Measurements from ENCODE around the gene TRMT6.

The TRMT6 gene

GRCh38 chr20:5931411-5931810 lies 18.9 kb downstream of the TRMT6 start:
- Histone ChIP-seq H3K4me3 (ENCODE audit: low read depth, low read length) (no peak overlapping the region), H3K27me3 (replicated peaks) (no peaks in the 10 kb centered on the region), H3K27ac (no peak overlapping the region), H3K36me3 (replicated peaks) (no peaks in the 10 kb centered on the region)
- TF ChIP-seq, protein P1, sequence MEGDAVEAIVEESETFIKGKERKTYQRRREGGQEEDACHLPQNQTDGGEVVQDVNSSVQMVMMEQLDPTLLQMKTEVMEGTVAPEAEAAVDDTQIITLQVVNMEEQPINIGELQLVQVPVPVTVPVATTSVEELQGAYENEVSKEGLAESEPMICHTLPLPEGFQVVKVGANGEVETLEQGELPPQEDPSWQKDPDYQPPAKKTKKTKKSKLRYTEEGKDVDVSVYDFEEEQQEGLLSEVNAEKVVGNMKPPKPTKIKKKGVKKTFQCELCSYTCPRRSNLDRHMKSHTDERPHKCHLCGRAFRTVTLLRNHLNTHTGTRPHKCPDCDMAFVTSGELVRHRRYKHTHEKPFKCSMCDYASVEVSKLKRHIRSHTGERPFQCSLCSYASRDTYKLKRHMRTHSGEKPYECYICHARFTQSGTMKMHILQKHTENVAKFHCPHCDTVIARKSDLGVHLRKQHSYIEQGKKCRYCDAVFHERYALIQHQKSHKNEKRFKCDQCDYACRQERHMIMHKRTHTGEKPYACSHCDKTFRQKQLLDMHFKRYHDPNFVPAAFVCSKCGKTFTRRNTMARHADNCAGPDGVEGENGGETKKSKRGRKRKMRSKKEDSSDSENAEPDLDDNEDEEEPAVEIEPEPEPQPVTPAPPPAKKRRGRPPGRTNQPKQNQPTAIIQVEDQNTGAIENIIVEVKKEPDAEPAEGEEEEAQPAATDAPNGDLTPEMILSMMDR (IDR thresholded peaks at IDR 0.05; ENCODE audit: low read depth, low read length, missing control alignments): no peak
- no peak for DNase-seq
- in situ Hi-C loops (cut with HindIII; ENCODE audit: low pct_ligation_motif_present, low sequenced_read_pairs): no loop called here

- Histone ChIP-seq H3K4me3 (ENCODE audit: low read depth, low read length) (no peak overlapping the region), H3K36me3 (replicated peaks) (no peaks in the 10 kb centered on the region), H3K27me3 (replicated peaks) (no peaks in the 10 kb centered on the region), H3K27ac (no peak overlapping the region)
- in situ Hi-C loops (cut with HindIII; ENCODE audit: low pct_ligation_motif_present, low sequenced_read_pairs): no loop called here
- TF ChIP-seq, protein P1 (IDR thresholded peaks at IDR 0.05; ENCODE audit: low read depth, low read length, missing control alignments): no peak
- no peak for DNase-seq
Measured at GRCh38 chr20:5928836-5929715, 21.3 kb downstream of the TRMT6 start.

DNA sequence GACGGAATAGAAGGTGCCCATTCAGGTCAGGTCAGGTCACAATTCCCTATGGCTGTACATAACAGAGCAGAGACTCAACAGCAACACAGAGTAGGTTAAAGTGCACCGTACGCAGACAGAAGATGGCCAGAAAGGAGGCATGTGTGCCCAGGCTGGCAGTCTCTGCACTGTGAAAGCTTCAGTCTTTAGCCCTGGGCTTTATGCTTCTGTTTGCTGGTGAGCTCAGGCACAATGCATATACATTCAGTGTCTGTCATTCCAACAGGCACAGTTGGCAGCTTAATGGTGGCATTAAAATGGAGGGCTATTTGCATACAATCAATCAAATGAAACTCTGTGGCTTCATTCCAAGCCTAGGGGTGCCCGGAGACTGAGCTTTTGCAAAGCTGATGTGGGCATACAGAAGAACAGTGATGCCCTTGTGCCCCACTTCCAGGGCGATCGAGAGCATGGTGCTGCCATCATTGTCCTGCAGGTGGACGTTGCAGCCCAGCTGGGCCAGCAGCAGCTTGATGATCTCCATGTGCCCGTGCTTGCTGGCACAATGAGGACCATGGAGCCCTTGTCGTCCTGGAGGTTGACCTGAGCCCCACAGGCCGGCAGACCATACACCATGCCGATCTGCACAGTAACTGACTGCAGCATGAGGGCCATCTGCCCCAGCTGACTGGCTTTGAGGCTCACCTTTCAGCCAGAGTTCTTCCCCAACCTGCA lies 22.4 kb downstream of the TRMT6 start:
- in situ Hi-C loops (cut with HindIII; ENCODE audit: low pct_ligation_motif_present, low sequenced_read_pairs): no loop called here
- Histone ChIP-seq H3K27ac (no peak overlapping the region), H3K27me3 (replicated peaks) (no peaks in the 10 kb centered on the region), H3K36me3 (replicated peaks) (no peaks in the 10 kb centered on the region), H3K4me3 (ENCODE audit: low read depth, low read length) (no peak overlapping the region)
- TF ChIP-seq, protein P1 (IDR thresholded peaks at IDR 0.05; ENCODE audit: low read depth, low read length, missing control alignments): no peak
- no peak for DNase-seq

DNA sequence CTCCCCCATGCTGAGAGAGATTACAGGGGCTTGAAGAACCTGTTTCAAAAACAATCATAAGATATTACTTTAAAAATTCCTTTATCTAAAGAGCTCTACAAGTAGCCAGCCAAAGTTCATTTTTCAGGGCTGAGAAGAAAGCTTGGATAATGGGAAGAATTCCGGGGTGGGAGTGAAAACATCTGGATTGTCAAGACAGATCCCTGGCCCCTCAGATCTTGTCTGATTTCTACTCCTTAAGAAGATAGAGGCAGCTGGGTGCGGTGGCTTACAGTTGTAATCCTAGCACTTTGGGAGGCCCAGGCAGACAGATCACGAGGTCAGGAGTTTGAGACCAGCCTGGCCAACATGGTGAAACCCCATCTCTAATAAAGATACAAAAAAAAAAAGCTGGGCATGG lies 24.8 kb downstream of the TRMT6 start:
- Histone ChIP-seq H3K27me3 (replicated peaks) (no peaks in the 10 kb centered on the region), H3K4me3 (ENCODE audit: low read depth, low read length) (no peak overlapping the region), H3K36me3 (replicated peaks) (no peaks in the 10 kb centered on the region), H3K27ac (no peak overlapping the region)
- in situ Hi-C loops (cut with HindIII; ENCODE audit: low pct_ligation_motif_present, low sequenced_read_pairs): no loop called here
- DNase-seq: no peak
- TF ChIP-seq, protein P1 (IDR thresholded peaks at IDR 0.05; ENCODE audit: low read depth, low read length, missing control alignments): no peak

- H3K27me3 ChIP-seq (replicated peaks): no peaks in the 10 kb centered on the region
- TF ChIP-seq, protein P1 (IDR thresholded peaks at IDR 0.05; ENCODE audit: low read depth, low read length, missing control alignments): no peak
- H3K4me3 ChIP-seq (ENCODE audit: low read depth, low read length): no peak overlapping the region
- no peaks in the 10 kb centered on the region for H3K36me3 ChIP-seq (replicated peaks)
- DNase-seq: no peak
- H3K27ac ChIP-seq: no peak overlapping the region
- in situ Hi-C loops (cut with HindIII; ENCODE audit: low pct_ligation_motif_present, low sequenced_read_pairs): no loop called here
Measured at GRCh38 chr20:5923493-5923892, 26.8 kb downstream of the TRMT6 start.
